Astrocyte of the spinal cord (primary cell): ENCODE results near the gene TEAD2.

Experiments
- DNase-seq: peaks from one replicate; pipeline ENCODE4 v3.0.0; 2011; ENCODE audit warnings: low read depth, low spot score
- H3K4me3 ChIP-seq: 2 replicates; pipeline ENCODE4 v1.5.1; 2011; ENCODE audit warnings: low read depth, mild to moderate bottlenecking, low read length, moderate library complexity
- in situ Hi-C: cut with HindIII; loops from 2 replicates; pipeline ENCODE4 v1.10.0; 2017; ENCODE audit warnings: low sequenced_read_pairs
- TF ChIP-seq, protein P1 (sequence below): IDR thresholded peaks from 2 replicates; pipeline ENCODE4 v1.5.1; 2012; ENCODE audit warnings: low read depth, mild to moderate bottlenecking, low read length, inconsistent platforms

Gene TEAD2

GRCh38 chr19:49362048-49362928, at the start of gene TEAD2:
TSS of gene TEAD2 (minus strand) at chr19:49362416. CDS start at chr19:49360075, 2,341 bp downstream.
- H3K4me3 ChIP-seq, result peak within 1 kb of the TSS; percentile 96
- in situ Hi-C loops, result no loop called here
- peak; percentile 56 for DNase-seq
- TF ChIP-seq, protein P1, sequence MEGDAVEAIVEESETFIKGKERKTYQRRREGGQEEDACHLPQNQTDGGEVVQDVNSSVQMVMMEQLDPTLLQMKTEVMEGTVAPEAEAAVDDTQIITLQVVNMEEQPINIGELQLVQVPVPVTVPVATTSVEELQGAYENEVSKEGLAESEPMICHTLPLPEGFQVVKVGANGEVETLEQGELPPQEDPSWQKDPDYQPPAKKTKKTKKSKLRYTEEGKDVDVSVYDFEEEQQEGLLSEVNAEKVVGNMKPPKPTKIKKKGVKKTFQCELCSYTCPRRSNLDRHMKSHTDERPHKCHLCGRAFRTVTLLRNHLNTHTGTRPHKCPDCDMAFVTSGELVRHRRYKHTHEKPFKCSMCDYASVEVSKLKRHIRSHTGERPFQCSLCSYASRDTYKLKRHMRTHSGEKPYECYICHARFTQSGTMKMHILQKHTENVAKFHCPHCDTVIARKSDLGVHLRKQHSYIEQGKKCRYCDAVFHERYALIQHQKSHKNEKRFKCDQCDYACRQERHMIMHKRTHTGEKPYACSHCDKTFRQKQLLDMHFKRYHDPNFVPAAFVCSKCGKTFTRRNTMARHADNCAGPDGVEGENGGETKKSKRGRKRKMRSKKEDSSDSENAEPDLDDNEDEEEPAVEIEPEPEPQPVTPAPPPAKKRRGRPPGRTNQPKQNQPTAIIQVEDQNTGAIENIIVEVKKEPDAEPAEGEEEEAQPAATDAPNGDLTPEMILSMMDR, result no peak

GRCh38 chr19:49411681-49412326, 49.6 kb upstream of the TEAD2 start:
- in situ Hi-C loops, result no loop called here
- TF ChIP-seq, protein P1, result no peak
- H3K4me3 ChIP-seq, result no peak overlapping the region
- no peak for DNase-seq

- H3K4me3 ChIP-seq, result no peak overlapping the region
Observed at GRCh38 chr19:49409441-49410029, 47.3 kb upstream of the TEAD2 start.

GRCh38 chr19:49408816-49409440, 46.7 kb upstream of the TEAD2 start:
- H3K4me3 ChIP-seq, result no peak overlapping the region
- TF ChIP-seq, protein P1, result no peak
- DNase-seq, result no peak
- in situ Hi-C loops, result no loop called here

More at GRCh38 chr19:49409441-49410029, 47.3 kb upstream of the TEAD2 start:
- in situ Hi-C loops, result no loop called here
- TF ChIP-seq, protein P1, result no peak
- DNase-seq, result no peak

DNA sequence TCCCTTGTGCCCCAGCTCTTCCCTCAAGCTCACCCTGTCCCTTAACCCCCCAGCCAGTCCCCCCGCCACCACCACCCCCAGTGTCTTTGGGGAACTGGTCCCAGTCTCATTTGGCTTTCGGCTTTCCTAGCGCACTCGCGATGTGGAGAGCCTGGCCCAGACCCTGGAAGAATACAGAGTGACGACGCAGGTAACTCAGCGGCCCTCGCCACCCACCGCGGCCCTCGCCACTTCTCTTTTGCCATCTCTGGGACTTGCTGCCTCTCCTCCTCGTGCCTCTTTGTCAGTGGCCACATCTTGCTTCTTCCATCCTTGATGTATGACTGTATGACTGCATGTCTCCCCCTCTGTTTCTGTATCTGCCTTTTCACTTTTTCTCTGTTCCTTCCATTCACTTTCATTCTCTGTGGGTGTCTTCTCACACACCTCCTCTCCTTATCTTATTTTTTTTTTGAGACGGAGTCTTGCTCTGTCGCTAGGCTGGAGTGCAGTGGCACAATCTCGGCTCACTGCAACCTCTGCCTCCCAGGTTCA, 45.3 kb upstream of the TEAD2 start:
- TF ChIP-seq, protein P1, result no peak
- in situ Hi-C loops, result no loop called here
- DNase-seq, result no peak
- no peak overlapping the region for H3K4me3 ChIP-seq

DNA sequence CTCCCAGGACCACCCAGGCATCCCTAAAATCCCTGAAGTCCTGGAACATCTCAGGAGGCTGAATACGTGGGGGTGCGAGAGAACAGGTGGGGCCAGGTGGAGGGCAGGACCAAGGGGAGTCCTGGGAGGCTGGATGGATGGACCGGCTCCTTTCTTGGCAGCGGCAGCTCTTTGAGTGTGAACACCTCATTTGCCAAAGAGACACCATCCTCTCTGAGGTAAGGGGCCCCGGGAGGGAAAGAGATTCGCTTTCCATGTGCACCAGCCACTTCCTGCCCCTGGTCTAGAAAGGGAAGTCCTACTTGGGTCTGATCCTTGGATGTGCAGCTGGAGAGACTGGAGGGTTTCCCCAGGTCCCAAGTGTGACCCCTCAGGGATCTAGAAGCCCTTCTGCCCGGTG, 44.9 kb upstream of the TEAD2 start:
- no peak overlapping the region for H3K4me3 ChIP-seq
- TF ChIP-seq, protein P1, result no peak
- in situ Hi-C loops, result no loop called here
- no peak for DNase-seq
